Prostate gland (tissue), 2 donors: ENCODE data around the gene MYBPC3. TPM values are rescaled to one million over a fixed set of nuclear protein-coding genes. Genes with fewer than 3 reads are reported as not detected.

Experiments
- DNase-seq: peaks from one replicate; pipeline ENCODE4 v3.0.0-alpha.2; 2019; ENCODE audit warnings: low spot score
- H3K27ac ChIP-seq, 2 donors: fragments of 200-600 bp; sonication (generic); 2 replicates each; pipeline ENCODE4 v1.5.1; 2017 to 2019
- H3K27me3 ChIP-seq: fragments of 200-600 bp; sonication (generic); replicated peaks from 2 replicates; pipeline ENCODE4 v1.5.1; 2019; ENCODE audit not compliant: insufficient read depth
- H3K36me3 ChIP-seq, 2 donors: fragments of 200-600 bp; sonication (generic); 1 replicate in 1 of 2; 2 replicates in 1 of 2; pipeline versions ENCODE4 v1.5.1 to v1.8.1; 2017 to 2019
- H3K4me1 ChIP-seq: fragments of 200-600 bp; sonication (generic); replicated peaks from 2 replicates; pipeline ENCODE4 v1.5.1; 2019
- H3K4me3 ChIP-seq, 2 donors: fragments of 200-600 bp; sonication (generic); 2 replicates each; pipeline ENCODE4 v1.5.1; 2017 to 2019
- H3K9me3 ChIP-seq: fragments of 200-600 bp; sonication (generic); 2 replicates; pipeline ENCODE4 v1.5.1; 2017
- CTCF ChIP-seq, 4 experiments: fragments of 200-600 bp in 2 of 4; fragments of 450-650 bp in 2 of 4; sonication (generic) in 2 of 4; IDR thresholded peaks; 1 replicate in 3 of 4; 2 replicates in 1 of 4; pipeline ENCODE4 v1.5.1; 2016 to 2019; ENCODE audit warnings: antibody characterized with exemption in 4 of 4, mild to moderate bottlenecking in 2 of 4, moderate library complexity in 2 of 4
- POLR2A ChIP-seq: fragments of 450-650 bp; IDR thresholded peaks from one replicate; pipeline ENCODE4 v1.6.1; 2016; ENCODE audit warnings: antibody characterized with exemption, mild to moderate bottlenecking
- POLR2AphosphoS5 ChIP-seq: sonication (generic); formaldehyde crosslinking; IDR thresholded peaks from one replicate; pipeline ENCODE4 v1.6.1; 2017; ENCODE audit warnings: antibody characterized with exemption
- WGBS: methylation state at CpG from one replicate; pipeline ENCODE4 v1.1.5; 2018; 5-methylcytosine and 5-hydroxymethylcytosine counted together
- intact Hi-C: fragments of 100-400 bp; cut with DNase I; formaldehyde crosslinking; loops from one replicate; pipeline ENCODE4 v1.14.2; 2022
- total RNA-seq, 2 donors: library from RNA; depleted of rRNA; stranded (reverse); fragments of >200 nt; gene quantifications; one replicate each; pipeline ENCODE4 v1.1.0, GENCODE V29; 2016

The MYBPC3 gene
- total RNA-seq, 2 donors from 2014 or later, result 0.91 TPM; not detected in 1

- H3K36me3 ChIP-seq, result no peaks in the 10 kb centered on the region
- intact Hi-C loops, result loop anchor here (10.0 kb wide), 1 partner anchor 479 kb away; no protein-coding TSS in a partner anchor
- no peaks in the 10 kb centered on the region for H3K27me3 ChIP-seq
- DNase-seq, result no peak
- no peaks in the 10 kb centered on the region for H3K9me3 ChIP-seq
- 86% methylated on average over 13 of the region's 13 CpGs for WGBS
- no peak overlapping the region for H3K27ac ChIP-seq
- no peaks in the 10 kb centered on the region for H3K4me1 ChIP-seq
- TF ChIP-seq POLR2A, result no peak
- no peak for TF ChIP-seq CTCF (IDR thresholded peaks at IDR 0.05)
- no peak for TF ChIP-seq POLR2AphosphoS5
- H3K4me3 ChIP-seq, result no peak overlapping the region
Measured at GRCh38 chr11:47375546-47376085, 23.1 kb upstream of the MYBPC3 start.

DNA sequence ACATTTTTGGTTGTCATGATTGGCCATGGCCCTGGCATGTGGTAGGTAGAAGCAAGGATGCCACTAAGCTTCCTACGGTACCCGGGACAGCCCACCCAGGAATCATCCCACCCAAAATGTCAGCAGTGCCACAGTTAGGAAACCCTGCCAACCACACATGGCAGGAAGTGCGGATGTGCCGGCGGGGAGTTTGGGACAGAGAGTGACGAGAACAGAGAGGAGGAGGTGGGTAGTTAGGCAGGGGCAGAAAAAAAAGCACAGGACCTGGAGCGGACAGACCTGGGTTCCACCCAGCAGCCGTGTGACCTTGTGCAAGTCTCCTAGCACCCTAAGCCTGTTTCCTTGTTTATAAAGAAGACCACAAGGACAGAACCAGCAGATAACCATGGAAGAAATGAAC, 22.5 kb upstream of the MYBPC3 start:
- H3K27ac ChIP-seq, result no peak overlapping the region
- intact Hi-C loops, result loop anchor here (10.0 kb wide), 1 partner anchor 480 kb away; no protein-coding TSS in a partner anchor
- no peak for DNase-seq

DNA sequence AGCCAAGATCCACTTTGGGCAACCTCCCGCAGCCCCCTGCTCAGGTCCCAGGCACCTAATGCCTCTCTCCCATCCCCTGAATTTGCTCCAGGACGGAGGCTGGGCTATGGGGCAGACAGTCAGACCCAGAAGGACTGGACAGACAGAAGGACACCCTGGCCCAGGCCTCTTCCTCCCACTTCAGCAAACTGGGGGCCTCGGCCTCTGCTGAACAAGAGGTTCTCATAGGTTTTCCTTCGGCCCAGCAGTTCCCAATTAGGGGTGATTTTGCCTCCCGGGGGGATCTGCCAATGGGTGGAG, 22.2 kb upstream of the MYBPC3 start:
- no peaks in the 10 kb centered on the region for H3K9me3 ChIP-seq
- H3K27me3 ChIP-seq, result no peaks in the 10 kb centered on the region
- H3K4me3 ChIP-seq, result no peak overlapping the region
- intact Hi-C loops, result loop anchor here (5.0 to 10.0 kb wide), 3 partner anchors 33 to 480 kb away; partner anchors contain the start of gene SLC39A13
- no peaks in the 10 kb centered on the region for H3K4me1 ChIP-seq
- TF ChIP-seq CTCF (IDR thresholded peaks at IDR 0.05) (no peak), POLR2A (no peak), POLR2AphosphoS5 (no peak)
- no peak overlapping the region for H3K27ac ChIP-seq
- no peaks in the 10 kb centered on the region for H3K36me3 ChIP-seq
- no peak for DNase-seq
- 83% methylated on average over 5 of the region's 5 CpGs for WGBS

More for the DNA sequence above, 22.5 kb upstream of the MYBPC3 start:
- Histone ChIP-seq H3K4me1 (no peaks in the 10 kb centered on the region), H3K4me3 (no peak overlapping the region), H3K27me3 (no peaks in the 10 kb centered on the region), H3K9me3 (no peaks in the 10 kb centered on the region), H3K36me3 (no peaks in the 10 kb centered on the region)
- WGBS, result 92% methylated on average over 8 of the region's 8 CpGs
- no peak for TF ChIP-seq POLR2A
- no peak for TF ChIP-seq POLR2AphosphoS5
- no peak for TF ChIP-seq CTCF (IDR thresholded peaks at IDR 0.05)

- WGBS, result 36% methylated on average over 18 of the region's 19 CpGs
- no peaks in the 10 kb centered on the region for H3K4me1 ChIP-seq
- H3K27ac ChIP-seq, result no peak overlapping the region
- no peaks in the 10 kb centered on the region for H3K36me3 ChIP-seq
- no peaks in the 10 kb centered on the region for H3K9me3 ChIP-seq
- H3K27me3 ChIP-seq, result no peaks in the 10 kb centered on the region
- H3K4me3 ChIP-seq, result no peak overlapping the region
- intact Hi-C loops, result loop anchor here (5.0 to 10.0 kb wide), 3 partner anchors 33 to 481 kb away; partner anchors contain the start of gene SLC39A13
- no peak for TF ChIP-seq POLR2A
- TF ChIP-seq CTCF (IDR thresholded peaks at IDR 0.05), result peak; percentile 87 to 92 (median 88)
- peak; percentile 14 for TF ChIP-seq POLR2AphosphoS5
- peak; percentile 70 for DNase-seq
Measured at GRCh38 chr11:47373876-47374719, 21.6 kb upstream of the MYBPC3 start.
